Effector memory CD4-positive, alpha-beta T cell (primary cell): ENCODE measurements around the gene MAST2.

ENCODE experiments used
- DNase-seq, 3 donors: peaks; one replicate each; pipeline ENCODE4 v3.0.0-alpha.2; 2020
- H3K27ac ChIP-seq: 2 replicates; pipeline ENCODE4 v1.7.0; 2013; ENCODE audit warnings: mild to moderate bottlenecking, low read length, moderate library complexity; ENCODE audit not compliant: insufficient read depth, poor library complexity, severe bottlenecking
- H3K27me3 ChIP-seq: replicated peaks from 2 replicates; pipeline ENCODE4 v1.7.0; 2013; ENCODE audit warnings: mild to moderate bottlenecking, low read length; ENCODE audit not compliant: insufficient read depth, control insufficient read depth, poor library complexity, severe bottlenecking
- H3K36me3 ChIP-seq: 2 replicates; pipeline ENCODE4 v1.7.0; 2013; ENCODE audit warnings: mild to moderate bottlenecking, low read length, moderate library complexity; ENCODE audit not compliant: control insufficient read depth, insufficient read depth
- H3K4me1 ChIP-seq: 2 replicates; pipeline ENCODE4 v1.7.0; 2013; ENCODE audit warnings: low read length, mild to moderate bottlenecking; ENCODE audit not compliant: control insufficient read depth, insufficient read depth, poor library complexity, severe bottlenecking
- H3K4me3 ChIP-seq: 2 replicates; pipeline ENCODE4 v1.7.0; 2013; ENCODE audit warnings: low read length, low read depth, mild to moderate bottlenecking; ENCODE audit not compliant: insufficient read depth, poor library complexity, severe bottlenecking
- H3K9me3 ChIP-seq: 2 replicates; pipeline ENCODE4 v1.7.0; 2013; ENCODE audit warnings: mild to moderate bottlenecking, low read length, moderate library complexity; ENCODE audit not compliant: control insufficient read depth

Gene MAST2

DNA sequence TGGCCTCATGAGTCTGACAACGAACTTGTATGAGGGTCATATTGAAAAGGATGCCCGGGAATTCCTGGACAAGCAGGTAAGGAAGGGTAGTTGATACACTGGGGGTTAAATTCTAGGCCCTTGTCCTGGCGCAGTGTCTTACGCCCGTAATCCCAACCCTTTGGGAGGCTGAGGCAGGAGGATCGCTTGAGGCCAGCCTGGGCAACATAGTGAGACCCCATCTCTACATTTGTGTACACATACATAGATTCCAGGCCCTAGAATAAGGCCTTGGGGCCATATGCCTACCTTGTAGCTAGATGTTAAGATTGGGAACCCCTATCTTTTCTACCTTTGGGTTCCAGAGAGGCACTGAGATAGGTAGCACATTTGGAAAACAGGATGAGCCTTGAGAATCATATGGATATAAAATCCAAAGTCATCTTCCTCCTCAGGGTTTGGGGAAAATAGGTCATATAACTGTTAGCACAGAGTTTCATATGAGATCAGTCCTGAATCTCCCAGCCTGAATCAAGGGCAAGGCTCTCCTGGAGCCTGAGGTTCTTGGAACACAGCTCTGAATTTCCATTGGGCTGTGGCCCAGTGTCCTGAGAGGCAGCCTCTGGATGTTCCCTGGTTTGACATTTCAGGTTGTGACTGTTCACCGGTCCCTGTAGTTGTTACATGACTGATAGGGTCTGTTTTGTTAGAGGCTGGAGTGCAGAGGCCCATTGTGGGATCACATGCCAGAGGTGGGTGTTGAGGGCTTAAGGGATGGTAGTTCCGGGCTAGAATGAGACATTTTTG lies 224.6 kb downstream of the MAST2 start:
- H3K36me3 ChIP-seq, result no peaks in the 10 kb centered on the region
- H3K4me3 ChIP-seq, result no peak overlapping the region
- H3K27me3 ChIP-seq, result no peaks in the 10 kb centered on the region
- H3K27ac ChIP-seq, result no peak overlapping the region
- DNase-seq, result no peak
- no peaks in the 10 kb centered on the region for H3K9me3 ChIP-seq
- H3K4me1 ChIP-seq, result no peaks in the 10 kb centered on the region

DNA sequence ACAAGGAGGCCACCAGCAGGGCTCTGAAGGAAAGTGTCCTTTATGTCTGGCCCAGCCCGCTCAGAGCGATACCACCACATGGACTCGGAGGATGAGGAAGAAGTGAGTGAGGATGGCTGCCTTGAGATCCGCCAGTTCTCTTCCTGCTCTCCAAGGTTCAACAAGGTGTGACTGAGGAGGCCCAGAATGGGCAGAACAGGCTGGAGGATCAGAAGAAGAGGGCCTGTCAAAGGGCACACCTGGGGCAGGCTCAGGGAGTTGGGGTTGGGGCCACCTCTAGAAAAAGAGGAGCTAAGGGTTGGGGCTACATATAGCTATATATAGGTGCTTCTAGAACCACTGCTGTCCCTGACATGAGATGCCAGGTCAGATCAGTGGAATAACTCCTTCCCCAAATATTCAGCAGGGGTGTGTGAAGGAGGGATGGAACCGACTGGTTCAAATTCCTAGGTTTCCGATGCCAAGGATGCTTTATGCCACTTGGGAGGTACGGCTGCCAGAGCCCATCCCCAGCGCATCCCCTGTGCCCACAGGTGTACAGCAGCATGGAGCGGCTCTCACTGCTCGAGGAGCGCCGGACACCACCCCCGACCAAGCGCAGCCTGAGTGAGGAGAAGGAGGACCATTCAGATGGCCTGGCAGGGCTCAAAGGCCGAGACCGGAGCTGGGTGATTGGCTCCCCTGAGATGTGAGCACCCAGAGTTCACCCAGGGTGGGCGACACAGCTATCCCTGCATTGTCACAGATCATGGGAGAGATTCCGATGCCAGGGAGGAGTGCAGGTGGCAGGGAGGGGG lies 226.9 kb downstream of the MAST2 start:
- Histone ChIP-seq H3K36me3 (no peaks in the 10 kb centered on the region), H3K4me1 (no peaks in the 10 kb centered on the region)

GRCh38 chr1:46030876-46031660 lies 227.7 kb downstream of the MAST2 start:
- no peaks in the 10 kb centered on the region for H3K9me3 ChIP-seq
- DNase-seq, result no peak
- H3K4me3 ChIP-seq, result no peak overlapping the region
- H3K4me1 ChIP-seq, result no peaks in the 10 kb centered on the region
- no peak overlapping the region for H3K27ac ChIP-seq
- no peaks in the 10 kb centered on the region for H3K27me3 ChIP-seq
- no peaks in the 10 kb centered on the region for H3K36me3 ChIP-seq

More for the DNA sequence above, 226.9 kb downstream of the MAST2 start:
- no peak overlapping the region for H3K4me3 ChIP-seq
- no peak for DNase-seq
- no peaks in the 10 kb centered on the region for H3K9me3 ChIP-seq
- H3K27me3 ChIP-seq, result no peaks in the 10 kb centered on the region
- H3K27ac ChIP-seq, result no peak overlapping the region

DNA sequence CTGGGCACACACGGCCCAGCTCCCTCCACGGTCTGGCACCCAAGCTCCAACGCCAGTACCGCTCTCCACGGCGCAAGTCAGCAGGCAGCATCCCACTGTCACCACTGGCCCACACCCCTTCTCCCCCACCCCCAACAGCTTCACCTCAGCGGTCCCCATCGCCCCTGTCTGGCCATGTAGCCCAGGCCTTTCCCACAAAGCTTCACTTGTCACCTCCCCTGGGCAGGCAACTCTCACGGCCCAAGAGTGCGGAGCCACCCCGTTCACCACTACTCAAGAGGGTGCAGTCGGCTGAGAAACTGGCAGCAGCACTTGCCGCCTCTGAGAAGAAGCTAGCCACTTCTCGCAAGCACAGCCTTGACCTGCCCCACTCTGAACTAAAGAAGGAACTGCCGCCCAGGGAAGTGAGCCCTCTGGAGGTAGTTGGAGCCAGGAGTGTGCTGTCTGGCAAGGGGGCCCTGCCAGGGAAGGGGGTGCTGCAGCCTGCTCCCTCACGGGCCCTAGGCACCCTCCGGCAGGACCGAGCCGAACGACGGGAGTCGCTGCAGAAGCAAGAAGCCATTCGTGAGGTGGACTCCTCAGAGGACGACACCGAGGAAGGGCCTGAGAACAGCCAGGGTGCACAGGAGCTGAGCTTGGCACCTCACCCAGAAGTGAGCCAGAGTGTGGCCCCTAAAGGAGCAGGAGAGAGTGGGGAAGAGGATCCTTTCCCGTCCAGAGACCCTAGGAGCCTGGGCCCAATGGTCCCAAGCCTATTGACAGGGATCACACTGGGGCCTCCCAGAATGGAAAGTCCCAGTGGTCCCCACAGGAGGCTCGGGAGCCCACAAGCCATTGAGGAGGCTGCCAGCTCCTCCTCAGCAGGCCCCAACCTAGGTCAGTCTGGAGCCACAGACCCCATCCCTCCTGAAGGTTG lies 231.4 kb downstream of the MAST2 start:
- no peaks in the 10 kb centered on the region for H3K27me3 ChIP-seq
- DNase-seq, result no peak
- H3K36me3 ChIP-seq, result no peaks in the 10 kb centered on the region
- H3K9me3 ChIP-seq, result no peaks in the 10 kb centered on the region
- no peak overlapping the region for H3K4me3 ChIP-seq
- no peaks in the 10 kb centered on the region for H3K4me1 ChIP-seq
- no peak overlapping the region for H3K27ac ChIP-seq

GRCh38 chr1:46036894-46037839 lies 233.8 kb downstream of the MAST2 start:
- Histone ChIP-seq H3K9me3 (no peaks in the 10 kb centered on the region), H3K36me3 (no peaks in the 10 kb centered on the region), H3K4me1 (no peaks in the 10 kb centered on the region), H3K4me3 (no peak overlapping the region), H3K27ac (no peak overlapping the region), H3K27me3 (no peaks in the 10 kb centered on the region)
- DNase-seq, result peak; percentile 55 to 74 (median 65)

GRCh38 chr1:46039571-46040052 lies 236.2 kb downstream of the MAST2 start:
- no peak for DNase-seq
- no peak overlapping the region for H3K4me3 ChIP-seq
- no peak overlapping the region for H3K27ac ChIP-seq
- no peaks in the 10 kb centered on the region for H3K9me3 ChIP-seq
- no peaks in the 10 kb centered on the region for H3K4me1 ChIP-seq
- H3K36me3 ChIP-seq, result no peaks in the 10 kb centered on the region
- no peaks in the 10 kb centered on the region for H3K27me3 ChIP-seq

- no peak overlapping the region for H3K27ac ChIP-seq
- no peaks in the 10 kb centered on the region for H3K9me3 ChIP-seq
- DNase-seq, result no peak
- H3K4me3 ChIP-seq, result no peak overlapping the region
- H3K4me1 ChIP-seq, result no peaks in the 10 kb centered on the region
- no peaks in the 10 kb centered on the region for H3K36me3 ChIP-seq
- H3K27me3 ChIP-seq, result no peaks in the 10 kb centered on the region
Measured at GRCh38 chr1:46041551-46041950, 238.1 kb downstream of the MAST2 start.

GRCh38 chr1:46041974-46042373 lies 238.6 kb downstream of the MAST2 start:
- DNase-seq, result no peak

More at GRCh38 chr1:46041974-46042373, 238.6 kb downstream of the MAST2 start:
- Histone ChIP-seq H3K4me1 (no peaks in the 10 kb centered on the region), H3K27me3 (no peaks in the 10 kb centered on the region), H3K9me3 (no peaks in the 10 kb centered on the region), H3K27ac (no peak overlapping the region), H3K4me3 (no peak overlapping the region), H3K36me3 (no peaks in the 10 kb centered on the region)
